ENCODE results near the gene RPP14. TPM values are rescaled to one million over a fixed set of nuclear protein-coding genes. Genes with fewer than 3 reads are reported as not detected.

Gene RPP14
- total and polyA plus RNA-seq, 2 donors (not counting 3 experiments of a cell fraction or from before 2014, with no cell fraction given) = 11.9 to 18.1 TPM

DNA sequence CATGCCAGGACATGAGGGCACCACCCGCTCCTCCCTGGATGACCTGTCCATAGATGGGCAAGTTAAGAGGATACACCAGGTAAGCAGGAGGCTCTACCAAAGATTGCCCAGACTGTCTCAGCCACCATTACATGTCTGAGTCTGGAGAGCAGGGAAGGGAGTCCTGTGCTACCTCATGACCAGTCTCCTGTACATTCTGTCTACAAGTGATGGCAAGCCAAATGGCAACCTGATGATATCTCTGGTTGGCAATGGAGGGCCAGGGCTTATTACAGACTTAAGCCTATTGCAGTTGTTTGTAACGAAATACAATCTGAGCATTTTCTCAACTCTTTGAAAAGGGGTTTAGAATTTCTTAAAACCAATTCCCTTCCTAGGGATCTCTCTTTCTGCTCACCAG lies 36.7 kb upstream of the RPP14 start:
- H3K27ac ChIP-seq (ENCODE audit: insufficient read depth, low read depth, low read length) = no peak overlapping the region
- no peak for FAIRE-seq
- ChIA-PET POLR2A (no interaction called here), CTCF (no interaction called here)
- H4K20me1 ChIP-seq (replicated peaks; ENCODE audit: control insufficient read depth, extremely low read depth, insufficient read depth, low read length) = no peaks in the 10 kb centered on the region
- H3K79me2 ChIP-seq (ENCODE audit: control insufficient read depth, insufficient read depth, low read length) = no peaks in the 10 kb centered on the region
- no peak for DNase-seq (ENCODE audit: low read depth, low spot score)
- TF ChIP-seq EZH2 (IDR thresholded peaks at IDR 0.05; ENCODE audit: borderline replicate concordance, low read depth, low read length, severe bottlenecking) = no peak
- TF ChIP-seq, protein P1, sequence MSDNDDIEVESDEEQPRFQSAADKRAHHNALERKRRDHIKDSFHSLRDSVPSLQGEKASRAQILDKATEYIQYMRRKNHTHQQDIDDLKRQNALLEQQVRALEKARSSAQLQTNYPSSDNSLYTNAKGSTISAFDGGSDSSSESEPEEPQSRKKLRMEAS (IDR thresholded peaks at IDR 0.05; ENCODE audit: insufficient read depth, insufficient read length) = no peak
- no peak for TF ChIP-seq MYC (IDR thresholded peaks at IDR 0.05; ENCODE audit: low read depth, low read length)
- no peak for TF ChIP-seq FOS (IDR thresholded peaks at IDR 0.05; ENCODE audit: borderline replicate concordance, insufficient read depth, low read length)
- TF ChIP-seq, protein P2, sequence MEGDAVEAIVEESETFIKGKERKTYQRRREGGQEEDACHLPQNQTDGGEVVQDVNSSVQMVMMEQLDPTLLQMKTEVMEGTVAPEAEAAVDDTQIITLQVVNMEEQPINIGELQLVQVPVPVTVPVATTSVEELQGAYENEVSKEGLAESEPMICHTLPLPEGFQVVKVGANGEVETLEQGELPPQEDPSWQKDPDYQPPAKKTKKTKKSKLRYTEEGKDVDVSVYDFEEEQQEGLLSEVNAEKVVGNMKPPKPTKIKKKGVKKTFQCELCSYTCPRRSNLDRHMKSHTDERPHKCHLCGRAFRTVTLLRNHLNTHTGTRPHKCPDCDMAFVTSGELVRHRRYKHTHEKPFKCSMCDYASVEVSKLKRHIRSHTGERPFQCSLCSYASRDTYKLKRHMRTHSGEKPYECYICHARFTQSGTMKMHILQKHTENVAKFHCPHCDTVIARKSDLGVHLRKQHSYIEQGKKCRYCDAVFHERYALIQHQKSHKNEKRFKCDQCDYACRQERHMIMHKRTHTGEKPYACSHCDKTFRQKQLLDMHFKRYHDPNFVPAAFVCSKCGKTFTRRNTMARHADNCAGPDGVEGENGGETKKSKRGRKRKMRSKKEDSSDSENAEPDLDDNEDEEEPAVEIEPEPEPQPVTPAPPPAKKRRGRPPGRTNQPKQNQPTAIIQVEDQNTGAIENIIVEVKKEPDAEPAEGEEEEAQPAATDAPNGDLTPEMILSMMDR (IDR thresholded peaks at IDR 0.05; ENCODE audit: extremely low read depth in 1 of 2, insufficient read depth in 1 of 2, low read depth in 1 of 2, low read length in 2 of 2) = no peak
- no peak for TF ChIP-seq POLR2AphosphoS5 (IDR thresholded peaks at IDR 0.05; ENCODE audit: insufficient read depth, low read depth, low read length)
- TF ChIP-seq GATA2 (IDR thresholded peaks at IDR 0.05; ENCODE audit: insufficient read depth, insufficient read length, low read depth, low read length) = no peak
- no peak for TF ChIP-seq JUN (IDR thresholded peaks at IDR 0.05; ENCODE audit: borderline replicate concordance, insufficient read depth, insufficient read length, low read depth)
- TF ChIP-seq POLR2A (IDR thresholded peaks at IDR 0.05; ENCODE audit: low read depth, low read length) = no peak
- H2AFZ ChIP-seq (ENCODE audit: low read depth, low read length) = no peak overlapping the region
- no TSS peak for BruUV-seq (replicated peaks)
- H3K4me1 ChIP-seq (ENCODE audit: control insufficient read depth, extremely low read depth, insufficient read depth, low read length) = peaks cover 19% of the 10 kb centered on the region
- no peaks in the 10 kb centered on the region for H3K9me3 ChIP-seq (replicated peaks; ENCODE audit: control insufficient read depth, insufficient read depth, low read length)
- no peak overlapping the region for H3K9ac ChIP-seq (replicated peaks; ENCODE audit: extremely low read depth, insufficient read depth, low read length)
- no peaks in the 10 kb centered on the region for H3K27me3 ChIP-seq (ENCODE audit: control insufficient read depth in 2 of 2, insufficient read depth in 2 of 2, low read length in 2 of 2)
- intact Hi-C loops (cut with micrococcal nuclease) = no loop called here
- H3K4me2 ChIP-seq (ENCODE audit: insufficient read depth, low read length) = no peak overlapping the region
- dilution Hi-C loops (cut with MboI; ENCODE audit: extremely low pct_ligation_motif_present, low sequenced_read_pairs) = no loop called here
- no peaks in the 10 kb centered on the region for H3K36me3 ChIP-seq (ENCODE audit: control insufficient read depth in 2 of 2, extremely low read depth in 1 of 2, insufficient read depth in 2 of 2, low read length in 2 of 2)
- H3K4me3 ChIP-seq (replicated peaks in 1 of 3; ENCODE audit: insufficient read depth in 1 of 3, low read depth in 1 of 3, low read length in 3 of 3) = no peak overlapping the region
- H3K9me1 ChIP-seq (replicated peaks; ENCODE audit: control insufficient read depth, extremely low read depth, insufficient read depth, low read length) = no peaks in the 10 kb centered on the region

Measured in endothelial cell of umbilical vein (primary cell).